HG03097 (cell line): Measurements from ENCODE around the gene CENPP.
A peak's percentile ranks its signal among the peaks of the same experiment; 100 is the strongest.

ENCODE experiments used
- ATAC-seq: cut with Tn5 transposase; IDR thresholded peaks from one replicate; pipeline ENCODE4 v1.9.1; 2021; ENCODE audit not compliant: unreplicated experiment, low FRiP score

Gene CENPP

GRCh38 chr9:92668746-92669526 is 343.2 kb downstream of the CENPP start:
- peak; percentile 4 for ATAC-seq

- no peak for ATAC-seq
Observed at GRCh38 chr9:92669527-92669889, 343.8 kb downstream of the CENPP start.
